Cortex of kidney (tissue), 1 donor: ENCODE data around the gene EEF2K.

Experiments
- DNase-seq: peaks from one replicate; lab custom pipeline; 2025; lab: John Stamatoyannopoulos, UW

EEF2K gene

DNA sequence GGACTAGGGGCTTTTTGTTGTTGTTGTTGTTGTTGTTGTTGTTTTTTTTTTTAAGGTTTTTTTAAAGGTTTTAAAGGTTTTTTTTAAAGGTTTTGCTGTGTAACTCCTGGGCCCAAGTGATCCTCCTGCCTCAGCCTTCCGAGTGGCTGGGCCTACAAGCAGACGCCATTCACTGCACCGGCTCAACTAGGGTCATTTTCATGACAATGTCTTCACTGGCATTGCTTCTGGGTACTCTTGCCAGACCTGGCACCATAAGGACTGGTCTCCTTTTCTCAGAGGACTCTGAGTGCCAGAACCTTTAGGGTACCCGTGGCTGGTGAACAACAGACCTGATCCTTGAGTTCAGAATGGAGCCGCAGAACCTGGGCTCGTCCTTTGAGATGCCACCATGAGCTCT lies 111.5 kb downstream of the EEF2K start:
- no peak for DNase-seq

- no peak for DNase-seq
Measured at GRCh38 chr16:22318690-22319358, 112.7 kb downstream of the EEF2K start.

- DNase-seq = no peak
Measured at GRCh38 chr16:22320572-22321339, 114.7 kb downstream of the EEF2K start.

DNA sequence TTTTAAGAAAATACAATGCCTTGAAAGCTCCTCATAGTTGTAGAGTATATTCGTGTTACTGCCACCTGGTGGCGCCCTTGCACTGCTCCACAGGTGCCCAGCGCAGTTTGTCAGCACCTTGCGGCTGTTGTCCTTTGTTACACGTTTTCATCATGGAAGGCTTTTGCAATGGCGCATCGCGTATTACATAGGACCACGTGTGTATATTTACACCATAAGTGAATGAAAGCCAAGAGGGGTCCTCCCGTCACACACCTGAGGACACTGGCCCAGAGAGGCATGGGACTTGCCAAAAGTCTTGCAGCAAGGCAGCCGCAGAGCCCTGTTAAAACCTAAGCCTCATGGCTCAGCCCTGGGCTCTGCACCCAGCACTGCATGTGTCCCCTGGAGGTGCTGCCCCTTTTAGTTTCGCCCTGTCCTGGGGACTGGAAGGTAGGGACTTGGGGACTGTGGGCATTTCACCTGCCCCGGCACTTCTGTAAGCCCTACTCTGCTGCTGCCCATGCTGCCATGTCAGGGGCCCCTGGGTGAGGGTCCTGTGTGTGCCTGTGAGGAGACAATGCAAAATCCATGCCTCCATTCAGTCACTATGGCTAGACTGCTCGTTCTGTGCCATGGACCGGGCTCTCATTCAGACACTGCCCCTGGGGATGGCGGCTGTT lies 115.4 kb downstream of the EEF2K start:
- DNase-seq = no peak

DNA sequence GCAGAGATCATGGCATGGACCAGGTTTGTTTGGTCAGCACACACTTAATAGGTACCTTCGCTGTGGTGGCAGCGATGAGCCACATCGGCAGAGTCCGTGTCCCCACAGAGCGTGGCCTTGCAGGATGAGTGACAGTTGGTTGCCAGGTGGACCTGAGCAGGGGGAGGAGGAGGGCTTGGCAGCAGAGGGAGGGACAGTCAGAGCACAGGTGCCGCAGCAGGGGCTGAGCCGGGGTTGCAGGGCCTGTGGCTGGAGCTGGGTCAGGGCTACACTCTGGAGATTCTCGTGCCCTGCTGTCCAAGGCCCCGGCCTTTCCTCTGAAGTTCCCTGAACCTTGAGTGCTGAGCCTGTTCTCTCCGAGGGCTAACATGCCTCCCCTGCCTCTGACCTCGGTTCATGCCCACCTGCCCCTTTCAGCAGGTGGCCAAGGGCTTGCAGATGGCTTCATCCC lies 116.0 kb downstream of the EEF2K start:
- no peak for DNase-seq

DNA sequence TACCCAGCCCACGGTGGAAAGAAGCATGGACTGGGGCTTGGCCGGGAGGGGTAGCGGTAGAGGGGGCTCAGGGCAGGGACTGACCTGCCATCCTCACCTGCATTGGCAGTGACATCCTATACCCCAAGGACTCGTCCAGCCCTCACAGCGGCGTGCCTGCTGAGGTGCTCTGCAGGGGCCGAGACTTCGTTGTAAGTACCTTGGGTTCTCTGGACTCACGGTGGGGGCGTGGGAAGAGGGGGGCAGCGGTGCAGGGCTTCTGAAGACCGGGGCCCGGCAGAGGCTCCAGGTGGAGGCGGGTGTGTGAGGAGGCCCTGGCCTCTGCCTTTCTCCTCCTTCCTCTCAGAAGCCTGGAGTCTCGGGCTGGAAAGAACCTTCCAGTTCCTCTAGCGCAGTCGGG lies 116.7 kb downstream of the EEF2K start:
- DNase-seq = no peak

- DNase-seq = no peak
Measured at GRCh38 chr16:22323173-22323958, 117.3 kb downstream of the EEF2K start.

GRCh38 chr16:22323959-22324786 lies 118.1 kb downstream of the EEF2K start:
- DNase-seq = no peak

GRCh38 chr16:22324787-22325597 lies 118.9 kb downstream of the EEF2K start:
- no peak for DNase-seq

DNA sequence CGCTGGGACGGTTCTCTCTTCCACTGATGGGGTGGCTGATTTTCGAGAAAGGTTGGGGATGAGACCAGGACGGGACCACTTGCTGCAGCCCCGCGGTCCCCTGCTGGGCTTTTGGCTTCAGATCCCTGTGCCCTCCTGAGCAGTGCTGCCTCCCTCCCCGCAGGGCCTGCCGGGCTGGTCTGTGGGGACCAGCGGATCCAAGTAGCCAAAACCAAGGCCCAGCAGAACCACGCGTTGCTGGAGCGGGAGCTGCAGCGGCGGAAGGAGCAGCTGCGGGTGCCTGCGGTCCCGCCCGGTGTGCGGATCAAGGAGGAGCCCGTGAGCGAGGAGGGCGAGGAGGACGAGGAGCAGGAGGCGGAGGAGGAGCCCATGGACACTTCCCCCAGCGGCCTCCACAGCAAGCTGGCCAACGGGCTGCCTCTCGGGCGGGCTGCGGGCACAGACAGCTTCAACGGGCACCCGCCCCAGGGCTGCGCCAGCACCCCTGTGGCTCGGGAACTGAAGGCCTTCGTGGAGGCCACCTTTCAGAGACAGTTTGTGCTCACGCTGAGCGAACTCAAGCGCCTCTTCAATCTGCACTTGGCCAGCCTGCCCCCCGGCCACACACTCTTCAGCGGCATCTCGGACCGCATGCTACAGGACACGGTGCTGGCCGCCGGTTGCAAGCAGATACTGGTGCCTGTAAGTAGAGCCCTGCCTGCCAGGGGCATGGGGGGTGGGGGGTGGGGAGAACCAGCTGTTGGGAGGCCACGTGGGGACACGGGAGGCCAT lies 119.7 kb downstream of the EEF2K start:
- DNase-seq = no peak

- no peak for DNase-seq
Measured at GRCh38 chr16:22326369-22326652, 120.2 kb downstream of the EEF2K start.

GRCh38 chr16:22326771-22327445 lies 120.8 kb downstream of the EEF2K start:
- no peak for DNase-seq

DNA sequence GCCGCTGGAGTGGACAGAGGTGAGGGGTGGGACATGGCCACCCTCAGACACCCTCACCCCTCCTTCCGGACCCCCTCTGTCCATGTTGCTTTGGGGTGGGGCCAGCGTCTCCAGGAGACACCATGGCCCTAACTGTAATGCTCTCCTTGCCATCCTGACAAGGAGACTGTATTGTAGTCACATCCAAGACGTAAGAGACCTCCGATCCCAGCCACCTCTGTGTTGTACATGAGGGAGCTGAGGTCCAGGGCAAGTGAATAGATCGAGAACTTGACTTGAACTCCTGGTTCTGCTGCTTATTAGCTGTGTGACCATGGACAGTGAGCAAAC lies 121.3 kb downstream of the EEF2K start:
- DNase-seq = no peak

DNA sequence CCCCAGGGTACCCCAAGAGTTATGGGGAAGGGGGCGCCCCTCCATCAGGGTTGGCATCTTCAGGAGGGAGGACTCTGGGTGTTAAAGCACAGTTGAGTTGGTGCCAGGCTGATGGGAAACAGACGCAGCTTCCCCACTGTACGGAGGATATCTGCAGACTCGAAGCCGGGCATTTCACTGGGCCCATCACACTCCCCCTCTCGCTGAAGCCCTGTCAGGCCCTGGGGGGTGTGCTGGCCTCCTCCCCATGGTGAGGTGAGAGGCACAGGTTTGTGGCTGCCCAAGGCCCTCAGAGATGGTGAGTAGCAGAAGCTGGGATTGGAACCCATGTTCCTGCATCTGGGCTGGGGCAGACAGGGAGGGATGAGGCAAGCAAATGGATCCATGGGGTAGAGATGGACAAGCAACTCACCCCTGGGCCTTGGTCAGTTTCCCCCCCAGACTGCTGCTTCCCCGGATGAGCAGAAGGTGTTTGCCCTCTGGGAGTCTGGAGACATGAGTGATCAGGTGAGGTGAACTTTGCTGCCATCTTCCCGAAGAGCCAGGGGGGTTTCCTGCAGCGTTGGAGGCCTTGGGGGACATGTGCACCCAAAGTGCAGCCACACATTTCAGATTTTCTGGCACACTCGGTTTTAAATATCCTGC lies 122.1 kb downstream of the EEF2K start:
- no peak for DNase-seq

- no peak for DNase-seq
Measured at GRCh38 chr16:22329199-22329695, 123.2 kb downstream of the EEF2K start.

DNA sequence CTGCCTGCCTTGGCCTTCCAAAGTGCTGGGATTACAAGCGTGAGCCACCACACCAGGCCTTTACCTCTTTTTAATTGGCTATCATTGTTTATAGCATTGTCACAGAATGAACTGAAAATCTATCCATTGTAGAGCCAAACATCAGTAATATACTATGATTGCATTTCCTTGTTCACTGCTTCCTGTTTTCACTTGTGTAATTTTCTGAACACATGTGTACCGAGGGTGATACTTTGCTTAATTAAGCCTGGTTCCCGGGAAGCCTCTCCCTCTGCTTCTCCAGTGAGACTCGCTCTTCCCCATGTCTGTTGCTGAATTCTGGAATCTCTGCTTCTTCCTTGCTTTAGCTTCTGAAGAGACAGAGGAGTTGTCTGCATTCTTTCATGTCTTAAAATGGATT lies 124.2 kb downstream of the EEF2K start:
- DNase-seq = no peak

DNA sequence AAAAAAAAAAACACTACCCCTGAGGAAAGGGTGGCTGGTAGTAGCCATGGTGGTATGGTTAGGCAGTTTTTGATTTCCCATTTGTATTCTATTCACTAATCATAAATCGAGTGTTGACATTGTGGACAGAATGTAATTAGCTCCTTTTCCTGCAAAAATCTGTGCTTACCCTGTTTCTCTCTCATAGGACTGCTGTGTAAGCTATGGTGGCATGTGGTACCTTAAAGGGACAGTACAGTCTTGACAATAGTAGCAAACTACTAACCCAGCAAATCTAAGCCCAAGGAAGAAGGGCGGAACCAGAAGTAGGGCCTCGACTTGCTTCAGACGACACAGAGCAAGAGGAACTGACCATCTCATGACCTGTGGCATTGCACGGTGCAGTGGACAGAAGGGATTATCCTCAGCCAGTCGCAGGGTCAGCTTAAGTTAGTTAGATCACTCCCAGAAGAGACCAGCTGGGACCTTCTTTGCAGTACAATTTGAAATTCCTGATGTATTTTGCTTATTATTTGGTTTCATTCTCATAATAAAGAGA lies 127.4 kb downstream of the EEF2K start:
- DNase-seq = no peak

- no peak for DNase-seq
Measured at GRCh38 chr16:22335668-22336246, 129.7 kb downstream of the EEF2K start.
